B cell (primary cell): ENCODE results near the gene WSB2. TPM values are rescaled to one million over a fixed set of nuclear protein-coding genes. Genes with fewer than 3 reads are reported as not detected.

Experiments used
- ATAC-seq: fragments of 200-7000 bp; cut with Tn5 transposase; one replicate; pipeline ENCODE4 v1.10.0; 2021; ENCODE audit warnings: low read depth, mild to moderate bottlenecking, moderate number of reproducible peaks, moderate library complexity
- CTCF ChIA-PET: fragments of 350-600 bp; sonication (Branson Sonifier 250); formaldehyde crosslinking; loops from one replicate; lab custom pipeline; 2021; ENCODE audit warnings: antibody characterized with exemption, inconsistent platforms; lab: Charles Lee
- POLR2A ChIA-PET: fragments of 350-600 bp; sonication (Branson Sonifier 250); formaldehyde crosslinking; loops from one replicate; lab custom pipeline; 2021; ENCODE audit warnings: antibody characterized with exemption; lab: Charles Lee
- DNase-seq: peaks from one replicate; pipeline ENCODE4 v3.0.0; 2013
- H2AFZ ChIP-seq: 2 replicates; pipeline ENCODE4 v1.6.1; 2012; ENCODE audit warnings: mild to moderate bottlenecking, low read depth, low read length; ENCODE audit not compliant: insufficient read depth, poor library complexity, severe bottlenecking
- H3K27ac ChIP-seq, 2 donors: 1 replicate in 1 of 2; 2 replicates in 1 of 2; pipeline ENCODE4 v1.5.1; 2012 to 2013; ENCODE audit warnings: low read length in 2 of 2, mild to moderate bottlenecking in 2 of 2, moderate library complexity in 1 of 2
- H3K27me3 ChIP-seq, 4 experiments: fragments of 200-600 bp in 1 of 4; sonication (generic) in 1 of 4; replicated peaks in 1 of 4; 1 replicate in 2 of 4; 2 replicates in 2 of 4; pipeline versions ENCODE4 v1.6.1 to v1.7.0; 2013 to 2016; ENCODE audit warnings: low read length in 3 of 4, mild to moderate bottlenecking in 2 of 4, mixed read lengths in 1 of 4, moderate library complexity in 1 of 4; ENCODE audit not compliant: insufficient read depth in 4 of 4, control insufficient read depth in 3 of 4; ENCODE audit errors: control extremely low read depth in 1 of 4
- H3K36me3 ChIP-seq, 2 experiments: replicated peaks in 1 of 2; 1 replicate in 1 of 2; 2 replicates in 1 of 2; pipeline versions ENCODE4 v1.6.1 to v1.7.1; 2013; ENCODE audit warnings: low read length in 1 of 2; ENCODE audit not compliant: insufficient read depth in 2 of 2, control insufficient read depth in 1 of 2; ENCODE audit errors: control extremely low read depth in 1 of 2, extremely low read depth in 1 of 2
- H3K4me1 ChIP-seq, 2 donors: fragments of 200-600 bp in 1 of 2; sonication (generic) in 1 of 2; 1 replicate in 1 of 2; 2 replicates in 1 of 2; pipeline versions ENCODE4 v1.5.1 to v1.6.1; 2013 to 2017; ENCODE audit warnings: low read length in 2 of 2; ENCODE audit not compliant: control insufficient read depth in 2 of 2, insufficient read depth in 2 of 2
- H3K4me2 ChIP-seq: replicated peaks from 2 replicates; pipeline ENCODE3; 2012; ENCODE audit warnings: mild to moderate bottlenecking, low read depth, low read length; ENCODE audit not compliant: poor library complexity, severe bottlenecking
- H3K4me3 ChIP-seq, 5 experiments: fragments of 200-600 bp in 1 of 5; sonication (generic) in 1 of 5; 1 replicate in 3 of 5; 2 replicates in 2 of 5; pipeline versions ENCODE4 v1.5.1 to v1.7.0; 2011 to 2016; ENCODE audit warnings: low read length in 4 of 5, mild to moderate bottlenecking in 4 of 5, low read depth in 2 of 5, control low read depth in 1 of 5, moderate library complexity in 1 of 5; ENCODE audit not compliant: insufficient read depth in 1 of 5; ENCODE audit errors: control extremely low read depth in 1 of 5, extremely low read depth in 1 of 5
- H3K79me2 ChIP-seq: fragments of 200-600 bp; sonication (generic); one replicate; pipeline ENCODE4 v1.6.0; 2016; ENCODE audit warnings: low read length; ENCODE audit not compliant: control insufficient read depth, insufficient read depth
- H3K9ac ChIP-seq: fragments of 200-600 bp; sonication (generic); 2 replicates; pipeline ENCODE4 v1.6.1; 2017; ENCODE audit warnings: mild to moderate bottlenecking, low read length, moderate library complexity
- H3K9me3 ChIP-seq, 3 donors: one replicate each; pipeline versions ENCODE4 v1.6.1 to v1.7.1; 2013; ENCODE audit warnings: low read length in 2 of 3; ENCODE audit not compliant: control insufficient read depth in 2 of 3, insufficient read depth in 1 of 3; ENCODE audit errors: control extremely low read depth in 1 of 3
- H4K20me1 ChIP-seq: 2 replicates; pipeline ENCODE4 v1.6.0; 2012; ENCODE audit warnings: mild to moderate bottlenecking, low read length; ENCODE audit not compliant: insufficient read depth, control insufficient read depth, poor library complexity, severe bottlenecking
- H3K27ac Mint-ChIP-seq: one replicate; pipeline ENCODE4 v1.8.0; 2021; ENCODE audit warnings: mixed read lengths
- H3K27me3 Mint-ChIP-seq: one replicate; pipeline ENCODE4 v1.8.0; 2021; ENCODE audit warnings: mixed read lengths
- H3K4me1 Mint-ChIP-seq: one replicate; pipeline ENCODE4 v1.8.0; 2021; ENCODE audit warnings: mixed read lengths
- H3K4me3 Mint-ChIP-seq: one replicate; pipeline ENCODE4 v1.8.0; 2021; ENCODE audit warnings: mixed read lengths
- H3K9me3 Mint-ChIP-seq: one replicate; pipeline ENCODE4 v1.8.0; 2022; ENCODE audit warnings: mixed read lengths; ENCODE audit not compliant: insufficient read depth
- CTCF ChIP-seq: fragments of 200-600 bp; IDR thresholded peaks from one replicate; pipeline ENCODE4 v1.8.0; 2022; ENCODE audit warnings: antibody characterized with exemption, mild to moderate bottlenecking
- EZH2 ChIP-seq: IDR thresholded peaks from 2 replicates; pipeline ENCODE4 v1.6.1; 2012; ENCODE audit warnings: borderline replicate concordance, low read depth, mild to moderate bottlenecking, moderate library complexity, low read length; ENCODE audit not compliant: insufficient read depth, poor library complexity, severe bottlenecking
- WGBS: methylation state at CpG from one replicate; pipeline ENCODE4 v1.1.5; 2013; ENCODE audit warnings: missing lambda C conversion rate; ENCODE audit not compliant: insufficient coverage; 5-methylcytosine and 5-hydroxymethylcytosine counted together
- intact Hi-C: fragments of 100-400 bp; cut with micrococcal nuclease; formaldehyde crosslinking; loops from one replicate; pipeline ENCODE4 v1.10.0; 2022
- polyA plus RNA-seq: library from polyadenylated mRNA; depleted of rRNA; stranded (reverse); fragments of >200 nt; gene quantifications from 2 replicates; pipeline ENCODE4 v1.2.3, GENCODE V29; 2012
- total RNA-seq, 2 donors: library from RNA; stranded (reverse); fragments of 120-200 nt in 1 of 2; gene quantifications; 1 replicate in 1 of 2; 2 replicates in 1 of 2; pipeline versions ENCODE4 v1.2.3 to v1.2.4, GENCODE V29; 2013 to 2022

The WSB2 gene
- total and polyA plus RNA-seq, 2 donors (not counting 1 experiment from before 2014, with no cell fraction given), result 12.3 to 21.4 TPM

DNA sequence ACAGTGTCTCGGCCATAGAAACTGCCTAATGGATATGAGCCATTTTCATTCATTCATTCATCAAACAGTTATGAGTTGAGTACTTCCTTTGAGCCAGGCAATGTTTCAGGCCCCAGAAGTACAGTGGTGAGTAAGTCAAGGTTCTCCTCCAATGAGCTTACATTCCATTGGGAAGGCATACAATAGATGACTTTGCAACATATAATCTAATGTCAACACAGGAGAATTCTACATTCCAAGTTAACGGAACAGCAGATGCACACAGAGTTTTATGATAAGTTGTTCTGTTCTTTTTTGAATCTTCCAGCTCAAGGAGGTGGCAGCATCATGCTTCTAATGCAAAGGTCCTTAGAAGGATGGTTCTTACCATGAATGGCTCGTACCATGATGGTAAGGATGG lies 47.7 kb downstream of the WSB2 start:
- ATAC-seq (no peak), DNase-seq (no peak)
- no peak for TF ChIP-seq CTCF
- TF ChIP-seq EZH2, result no peak
- Histone ChIP-seq H3K79me2 (peaks cover 18% of the 10 kb centered on the region), H3K9me3 (no peaks in the 10 kb centered on the region), H3K9ac (no peak overlapping the region), H3K4me2 (no peak overlapping the region), H3K4me3 (no peak overlapping the region), H3K36me3 (no peaks in the 10 kb centered on the region), H3K4me1 (peaks cover 11 to 16% of the 10 kb centered on the region in 2 donors), H3K27ac (no peak overlapping the region), H4K20me1 (no peaks in the 10 kb centered on the region), H2AFZ (no peak overlapping the region), H3K27me3 (no peaks in the 10 kb centered on the region)
- H3K27ac Mint-ChIP-seq, result no peak overlapping the region
- no peaks in the 10 kb centered on the region for H3K9me3 Mint-ChIP-seq
- peaks cover 16% of the 10 kb centered on the region for H3K4me1 Mint-ChIP-seq
- intact Hi-C loops, result no loop called here
- ChIA-PET CTCF (no interaction called here), POLR2A (no interaction called here)
- peaks cover 4% of the 10 kb centered on the region for H3K27me3 Mint-ChIP-seq
- no peak overlapping the region for H3K4me3 Mint-ChIP-seq
- WGBS, result 100% methylated on average over 1 of the region's 3 CpGs

- H3K4me3 Mint-ChIP-seq, result no peak overlapping the region
- Histone ChIP-seq H3K4me3 (no peak overlapping the region), H3K4me2 (no peak overlapping the region), H4K20me1 (no peaks in the 10 kb centered on the region), H3K9ac (no peak overlapping the region), H3K9me3 (no peaks in the 10 kb centered on the region), H3K27me3 (no peaks in the 10 kb centered on the region), H3K36me3 (no peaks in the 10 kb centered on the region), H3K79me2 (peaks cover 4% of the 10 kb centered on the region), H3K27ac (no peak overlapping the region), H3K4me1 (peaks cover 4 to 7% of the 10 kb centered on the region in 2 donors), H2AFZ (no peak overlapping the region)
- DNase-seq (no peak), ATAC-seq (no peak)
- no peak overlapping the region for H3K27ac Mint-ChIP-seq
- TF ChIP-seq CTCF (no peak), EZH2 (no peak)
- peaks cover 8% of the 10 kb centered on the region for H3K4me1 Mint-ChIP-seq
- 80% methylated on average over 2 of the region's 3 CpGs for WGBS
- peaks cover 8% of the 10 kb centered on the region for H3K27me3 Mint-ChIP-seq
- H3K9me3 Mint-ChIP-seq, result no peaks in the 10 kb centered on the region
- intact Hi-C loops, result no loop called here
- ChIA-PET POLR2A (no interaction called here), CTCF (no interaction called here)
Measured at GRCh38 chr12:118011961-118012360, 49.0 kb downstream of the WSB2 start.
